ENCODE measurements around the gene CHL1.

The CHL1 gene

GRCh38 chr3:260898-261297 lies 64.3 kb downstream of the CHL1 start:
- Histone ChIP-seq H3K4me1 (ENCODE audit: control insufficient read depth, insufficient read depth, low read length) (peaks cover 7% of the 10 kb centered on the region), H3K4me3 (ENCODE audit: low read length) (no peak overlapping the region), H3K4me2 (ENCODE audit: low read length) (no peak overlapping the region), H3K9ac (ENCODE audit: low read depth, low read length) (no peak overlapping the region), H3K27me3 (ENCODE audit: control insufficient read depth, insufficient read depth, low read length) (no peaks in the 10 kb centered on the region), H3K9me3 (replicated peaks; ENCODE audit: low read length) (no peaks in the 10 kb centered on the region), H3K36me3 (ENCODE audit: insufficient read depth, low read length) (no peaks in the 10 kb centered on the region)

GRCh38 chr3:263393-263792 lies 66.8 kb downstream of the CHL1 start:
- Histone ChIP-seq H3K4me1 (ENCODE audit: control insufficient read depth, insufficient read depth, low read length) (peaks cover 7% of the 10 kb centered on the region), H3K36me3 (ENCODE audit: insufficient read depth, low read length) (no peaks in the 10 kb centered on the region), H3K9me3 (replicated peaks; ENCODE audit: low read length) (no peaks in the 10 kb centered on the region), H3K27me3 (ENCODE audit: control insufficient read depth, insufficient read depth, low read length) (no peaks in the 10 kb centered on the region), H3K4me3 (ENCODE audit: low read length) (no peak overlapping the region), H3K4me2 (ENCODE audit: low read length) (no peak overlapping the region), H3K9ac (ENCODE audit: low read depth, low read length) (no peak overlapping the region)

GRCh38 chr3:264394-265156 lies 68.0 kb downstream of the CHL1 start:
- peaks cover 7% of the 10 kb centered on the region for H3K4me1 ChIP-seq (ENCODE audit: control insufficient read depth, insufficient read depth, low read length)
- H3K9ac ChIP-seq (ENCODE audit: low read depth, low read length), result no peak overlapping the region
- no peaks in the 10 kb centered on the region for H3K9me3 ChIP-seq (replicated peaks; ENCODE audit: low read length)
- peak overlapping the region; percentile 7 for H3K4me2 ChIP-seq (ENCODE audit: low read length)
- no peaks in the 10 kb centered on the region for H3K27me3 ChIP-seq (ENCODE audit: control insufficient read depth, insufficient read depth, low read length)
- no peak overlapping the region for H3K4me3 ChIP-seq (ENCODE audit: low read length)
- no peaks in the 10 kb centered on the region for H3K36me3 ChIP-seq (ENCODE audit: insufficient read depth, low read length)

- no peak overlapping the region for H3K4me3 ChIP-seq (ENCODE audit: low read length)
- no peaks in the 10 kb centered on the region for H3K9me3 ChIP-seq (replicated peaks; ENCODE audit: low read length)
- peaks cover 7% of the 10 kb centered on the region for H3K4me1 ChIP-seq (ENCODE audit: control insufficient read depth, insufficient read depth, low read length)
- H3K27me3 ChIP-seq (ENCODE audit: control insufficient read depth, insufficient read depth, low read length), result no peaks in the 10 kb centered on the region
- no peak overlapping the region for H3K4me2 ChIP-seq (ENCODE audit: low read length)
- no peaks in the 10 kb centered on the region for H3K36me3 ChIP-seq (ENCODE audit: insufficient read depth, low read length)
- H3K9ac ChIP-seq (ENCODE audit: low read depth, low read length), result no peak overlapping the region
Observed at GRCh38 chr3:267101-267500, 70.5 kb downstream of the CHL1 start.

- Histone ChIP-seq H3K36me3 (ENCODE audit: insufficient read depth, low read length) (no peaks in the 10 kb centered on the region), H3K4me3 (ENCODE audit: low read length) (no peak overlapping the region), H3K4me1 (ENCODE audit: control insufficient read depth, insufficient read depth, low read length) (no peaks in the 10 kb centered on the region), H3K27me3 (ENCODE audit: control insufficient read depth, insufficient read depth, low read length) (no peaks in the 10 kb centered on the region), H3K9me3 (replicated peaks; ENCODE audit: low read length) (no peaks in the 10 kb centered on the region), H3K9ac (ENCODE audit: low read depth, low read length) (no peak overlapping the region), H3K4me2 (ENCODE audit: low read length) (no peak overlapping the region)
Observed at GRCh38 chr3:270688-271087, 74.1 kb downstream of the CHL1 start.

- H3K36me3 ChIP-seq (ENCODE audit: insufficient read depth, low read length), result no peaks in the 10 kb centered on the region
- H3K4me3 ChIP-seq (ENCODE audit: low read length), result no peak overlapping the region
- no peak overlapping the region for H3K9ac ChIP-seq (ENCODE audit: low read depth, low read length)
- no peaks in the 10 kb centered on the region for H3K4me1 ChIP-seq (ENCODE audit: control insufficient read depth, insufficient read depth, low read length)
- H3K27me3 ChIP-seq (ENCODE audit: control insufficient read depth, insufficient read depth, low read length), result no peaks in the 10 kb centered on the region
- no peak overlapping the region for H3K4me2 ChIP-seq (ENCODE audit: low read length)
- H3K9me3 ChIP-seq (replicated peaks; ENCODE audit: low read length), result no peaks in the 10 kb centered on the region
Observed at GRCh38 chr3:274927-275326, 78.4 kb downstream of the CHL1 start.

- Histone ChIP-seq H3K27me3 (ENCODE audit: control insufficient read depth, insufficient read depth, low read length) (no peaks in the 10 kb centered on the region), H3K4me1 (ENCODE audit: control insufficient read depth, insufficient read depth, low read length) (no peaks in the 10 kb centered on the region), H3K9ac (ENCODE audit: low read depth, low read length) (no peak overlapping the region), H3K4me2 (ENCODE audit: low read length) (no peak overlapping the region), H3K4me3 (ENCODE audit: low read length) (no peak overlapping the region), H3K36me3 (ENCODE audit: insufficient read depth, low read length) (no peaks in the 10 kb centered on the region), H3K9me3 (replicated peaks; ENCODE audit: low read length) (no peaks in the 10 kb centered on the region)
Observed at GRCh38 chr3:277873-278272, 81.3 kb downstream of the CHL1 start.

GRCh38 chr3:278300-279064 lies 81.9 kb downstream of the CHL1 start:
- no peaks in the 10 kb centered on the region for H3K36me3 ChIP-seq (ENCODE audit: insufficient read depth, low read length)
- H3K9ac ChIP-seq (ENCODE audit: low read depth, low read length), result no peak overlapping the region
- no peaks in the 10 kb centered on the region for H3K4me1 ChIP-seq (ENCODE audit: control insufficient read depth, insufficient read depth, low read length)
- H3K27me3 ChIP-seq (ENCODE audit: control insufficient read depth, insufficient read depth, low read length), result no peaks in the 10 kb centered on the region
- H3K4me3 ChIP-seq (ENCODE audit: low read length), result no peak overlapping the region
- H3K9me3 ChIP-seq (replicated peaks; ENCODE audit: low read length), result no peaks in the 10 kb centered on the region
- no peak overlapping the region for H3K4me2 ChIP-seq (ENCODE audit: low read length)

- Histone ChIP-seq H3K9ac (ENCODE audit: low read depth, low read length) (no peak overlapping the region), H3K4me3 (ENCODE audit: low read length) (no peak overlapping the region), H3K27me3 (ENCODE audit: control insufficient read depth, insufficient read depth, low read length) (no peaks in the 10 kb centered on the region), H3K9me3 (replicated peaks; ENCODE audit: low read length) (no peaks in the 10 kb centered on the region), H3K4me1 (ENCODE audit: control insufficient read depth, insufficient read depth, low read length) (no peaks in the 10 kb centered on the region), H3K4me2 (ENCODE audit: low read length) (no peak overlapping the region), H3K36me3 (ENCODE audit: insufficient read depth, low read length) (no peaks in the 10 kb centered on the region)
Observed at GRCh38 chr3:279325-279724, 82.8 kb downstream of the CHL1 start.

- H3K9ac ChIP-seq (ENCODE audit: low read depth, low read length), result no peak overlapping the region
- H3K9me3 ChIP-seq (replicated peaks; ENCODE audit: low read length), result no peaks in the 10 kb centered on the region
- no peaks in the 10 kb centered on the region for H3K4me1 ChIP-seq (ENCODE audit: control insufficient read depth, insufficient read depth, low read length)
- H3K4me2 ChIP-seq (ENCODE audit: low read length), result no peak overlapping the region
- no peak overlapping the region for H3K4me3 ChIP-seq (ENCODE audit: low read length)
- no peaks in the 10 kb centered on the region for H3K27me3 ChIP-seq (ENCODE audit: control insufficient read depth, insufficient read depth, low read length)
- H3K36me3 ChIP-seq (ENCODE audit: insufficient read depth, low read length), result no peaks in the 10 kb centered on the region
Observed at GRCh38 chr3:280681-281080, 84.1 kb downstream of the CHL1 start.

GRCh38 chr3:284322-284721 lies 87.8 kb downstream of the CHL1 start:
- Histone ChIP-seq H3K27me3 (ENCODE audit: control insufficient read depth, insufficient read depth, low read length) (no peaks in the 10 kb centered on the region), H3K9me3 (replicated peaks; ENCODE audit: low read length) (no peaks in the 10 kb centered on the region), H3K4me3 (ENCODE audit: low read length) (no peak overlapping the region)

GRCh38 chr3:288417-288816 lies 91.9 kb downstream of the CHL1 start:
- Histone ChIP-seq H3K4me3 (ENCODE audit: low read length) (no peak overlapping the region), H3K9ac (ENCODE audit: low read depth, low read length) (no peak overlapping the region), H3K9me3 (replicated peaks; ENCODE audit: low read length) (no peaks in the 10 kb centered on the region), H3K4me2 (ENCODE audit: low read length) (no peak overlapping the region), H3K27me3 (ENCODE audit: control insufficient read depth, insufficient read depth, low read length) (no peaks in the 10 kb centered on the region), H3K4me1 (ENCODE audit: control insufficient read depth, insufficient read depth, low read length) (no peaks in the 10 kb centered on the region), H3K36me3 (ENCODE audit: insufficient read depth, low read length) (no peaks in the 10 kb centered on the region)

More at GRCh38 chr3:284322-284721, 87.8 kb downstream of the CHL1 start:
- H3K9ac ChIP-seq (ENCODE audit: low read depth, low read length), result no peak overlapping the region
- no peaks in the 10 kb centered on the region for H3K4me1 ChIP-seq (ENCODE audit: control insufficient read depth, insufficient read depth, low read length)
- no peak overlapping the region for H3K4me2 ChIP-seq (ENCODE audit: low read length)
- H3K36me3 ChIP-seq (ENCODE audit: insufficient read depth, low read length), result no peaks in the 10 kb centered on the region
